ENCODE measurements around the gene ZNF609. TPM values are rescaled to one million over a fixed set of nuclear protein-coding genes. Genes with fewer than 3 reads are reported as not detected.

The ZNF609 gene
- polyA plus RNA-seq, 1 donor from 2014 or later, result 11.8 TPM

DNA sequence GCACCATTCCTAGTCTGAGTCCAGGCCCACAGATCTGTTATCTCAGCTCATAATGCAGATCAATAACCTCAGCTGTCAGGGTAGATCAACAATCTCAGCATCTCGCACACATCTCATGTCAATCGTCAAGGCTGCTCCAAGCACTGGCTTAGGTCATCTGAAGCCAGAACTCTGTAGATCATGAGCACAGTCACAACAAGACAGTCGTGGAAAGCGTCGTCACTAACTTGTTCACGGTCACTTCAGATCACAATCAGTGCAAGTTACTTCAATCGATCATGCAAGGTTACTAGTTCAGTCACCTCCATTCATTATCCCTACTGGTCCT lies 243.2 kb downstream of the ZNF609 start (continued):
- TF ChIP-seq, protein P1, sequence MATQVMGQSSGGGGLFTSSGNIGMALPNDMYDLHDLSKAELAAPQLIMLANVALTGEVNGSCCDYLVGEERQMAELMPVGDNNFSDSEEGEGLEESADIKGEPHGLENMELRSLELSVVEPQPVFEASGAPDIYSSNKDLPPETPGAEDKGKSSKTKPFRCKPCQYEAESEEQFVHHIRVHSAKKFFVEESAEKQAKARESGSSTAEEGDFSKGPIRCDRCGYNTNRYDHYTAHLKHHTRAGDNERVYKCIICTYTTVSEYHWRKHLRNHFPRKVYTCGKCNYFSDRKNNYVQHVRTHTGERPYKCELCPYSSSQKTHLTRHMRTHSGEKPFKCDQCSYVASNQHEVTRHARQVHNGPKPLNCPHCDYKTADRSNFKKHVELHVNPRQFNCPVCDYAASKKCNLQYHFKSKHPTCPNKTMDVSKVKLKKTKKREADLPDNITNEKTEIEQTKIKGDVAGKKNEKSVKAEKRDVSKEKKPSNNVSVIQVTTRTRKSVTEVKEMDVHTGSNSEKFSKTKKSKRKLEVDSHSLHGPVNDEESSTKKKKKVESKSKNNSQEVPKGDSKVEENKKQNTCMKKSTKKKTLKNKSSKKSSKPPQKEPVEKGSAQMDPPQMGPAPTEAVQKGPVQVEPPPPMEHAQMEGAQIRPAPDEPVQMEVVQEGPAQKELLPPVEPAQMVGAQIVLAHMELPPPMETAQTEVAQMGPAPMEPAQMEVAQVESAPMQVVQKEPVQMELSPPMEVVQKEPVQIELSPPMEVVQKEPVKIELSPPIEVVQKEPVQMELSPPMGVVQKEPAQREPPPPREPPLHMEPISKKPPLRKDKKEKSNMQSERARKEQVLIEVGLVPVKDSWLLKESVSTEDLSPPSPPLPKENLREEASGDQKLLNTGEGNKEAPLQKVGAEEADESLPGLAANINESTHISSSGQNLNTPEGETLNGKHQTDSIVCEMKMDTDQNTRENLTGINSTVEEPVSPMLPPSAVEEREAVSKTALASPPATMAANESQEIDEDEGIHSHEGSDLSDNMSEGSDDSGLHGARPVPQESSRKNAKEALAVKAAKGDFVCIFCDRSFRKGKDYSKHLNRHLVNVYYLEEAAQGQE (IDR thresholded peaks at IDR 0.05; ENCODE audit: borderline replicate concordance), result no peak
- no peak for TF ChIP-seq RAD21 (conservative IDR thresholded peaks at IDR 0.05)

DNA sequence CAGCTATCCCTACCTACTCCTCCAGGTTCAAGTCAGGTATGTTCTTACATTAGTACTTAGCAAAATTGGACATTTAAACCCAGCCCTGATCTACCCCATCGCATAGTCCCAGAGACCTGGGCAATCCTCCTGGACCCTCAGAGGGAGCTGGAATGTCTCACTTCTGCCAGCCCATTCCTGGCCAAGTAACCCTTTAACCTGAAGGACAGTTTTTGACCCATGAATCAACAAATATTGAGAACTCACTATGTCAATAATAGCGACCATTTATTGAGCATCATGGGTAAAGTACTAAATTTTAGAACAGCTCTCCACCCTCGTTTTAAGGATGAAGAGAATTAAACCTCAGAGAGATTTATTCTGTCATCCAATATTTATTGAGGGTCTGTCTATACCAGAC lies 244.6 kb downstream of the ZNF609 start:
- Histone ChIP-seq H3K4me3 (ENCODE audit: low read length) (no peak overlapping the region), H3F3A (ENCODE audit: insufficient read depth, low read length, poor library complexity, severe bottlenecking) (peaks cover 5% of the 10 kb centered on the region), H3K9ac (ENCODE audit: low read length) (no peak overlapping the region), H3K27ac (ENCODE audit: low read length) (no peak overlapping the region), H3K27me3 (ENCODE audit: insufficient read depth, low read depth, low read length) (no peaks in the 10 kb centered on the region), H3K9me3 (ENCODE audit: low read length) (no peaks in the 10 kb centered on the region), H3K4me2 (ENCODE audit: low read length) (no peak overlapping the region), H4K20me1 (ENCODE audit: insufficient read depth) (peaks cover 3% of the 10 kb centered on the region), H3K79me2 (replicated peaks; ENCODE audit: insufficient read depth, low read length) (peaks cover 37% of the 10 kb centered on the region), H3K9me2 (ENCODE audit: insufficient read depth, low read length) (no peaks in the 10 kb centered on the region), H2AFZ (ENCODE audit: low read depth, low read length) (no peak overlapping the region), H3K36me3 (ENCODE audit: insufficient read depth, low read length) (no peaks in the 10 kb centered on the region)
- TF ChIP-seq SMC3 (conservative IDR thresholded peaks at IDR 0.05; ENCODE audit: poor library complexity), result no peak
- no peak for TF ChIP-seq EZH2 (IDR thresholded peaks at IDR 0.05; ENCODE audit: borderline replicate concordance, insufficient read depth, low read length, poor library complexity, severe bottlenecking)
- no peak for TF ChIP-seq EP300 (conservative IDR thresholded peaks at IDR 0.05; ENCODE audit: poor library complexity, severe bottlenecking)
- TF ChIP-seq, protein P2, sequence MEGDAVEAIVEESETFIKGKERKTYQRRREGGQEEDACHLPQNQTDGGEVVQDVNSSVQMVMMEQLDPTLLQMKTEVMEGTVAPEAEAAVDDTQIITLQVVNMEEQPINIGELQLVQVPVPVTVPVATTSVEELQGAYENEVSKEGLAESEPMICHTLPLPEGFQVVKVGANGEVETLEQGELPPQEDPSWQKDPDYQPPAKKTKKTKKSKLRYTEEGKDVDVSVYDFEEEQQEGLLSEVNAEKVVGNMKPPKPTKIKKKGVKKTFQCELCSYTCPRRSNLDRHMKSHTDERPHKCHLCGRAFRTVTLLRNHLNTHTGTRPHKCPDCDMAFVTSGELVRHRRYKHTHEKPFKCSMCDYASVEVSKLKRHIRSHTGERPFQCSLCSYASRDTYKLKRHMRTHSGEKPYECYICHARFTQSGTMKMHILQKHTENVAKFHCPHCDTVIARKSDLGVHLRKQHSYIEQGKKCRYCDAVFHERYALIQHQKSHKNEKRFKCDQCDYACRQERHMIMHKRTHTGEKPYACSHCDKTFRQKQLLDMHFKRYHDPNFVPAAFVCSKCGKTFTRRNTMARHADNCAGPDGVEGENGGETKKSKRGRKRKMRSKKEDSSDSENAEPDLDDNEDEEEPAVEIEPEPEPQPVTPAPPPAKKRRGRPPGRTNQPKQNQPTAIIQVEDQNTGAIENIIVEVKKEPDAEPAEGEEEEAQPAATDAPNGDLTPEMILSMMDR (IDR thresholded peaks at IDR 0.05; ENCODE audit: poor library complexity, severe bottlenecking), result no peak
- TF ChIP-seq, protein P1 (IDR thresholded peaks at IDR 0.05; ENCODE audit: borderline replicate concordance), result no peak
- TF ChIP-seq POLR2AphosphoS5 (IDR thresholded peaks at IDR 0.05), result no peak
- no peak for TF ChIP-seq MXI1 (conservative IDR thresholded peaks at IDR 0.05; ENCODE audit: poor library complexity, severe bottlenecking)

Data from neural cell (in vitro differentiated cells).